ENCODE measurements around the gene CYP2W1.
A peak's percentile ranks its signal among the peaks of the same experiment; 100 is the strongest.

Gene CYP2W1

DNA sequence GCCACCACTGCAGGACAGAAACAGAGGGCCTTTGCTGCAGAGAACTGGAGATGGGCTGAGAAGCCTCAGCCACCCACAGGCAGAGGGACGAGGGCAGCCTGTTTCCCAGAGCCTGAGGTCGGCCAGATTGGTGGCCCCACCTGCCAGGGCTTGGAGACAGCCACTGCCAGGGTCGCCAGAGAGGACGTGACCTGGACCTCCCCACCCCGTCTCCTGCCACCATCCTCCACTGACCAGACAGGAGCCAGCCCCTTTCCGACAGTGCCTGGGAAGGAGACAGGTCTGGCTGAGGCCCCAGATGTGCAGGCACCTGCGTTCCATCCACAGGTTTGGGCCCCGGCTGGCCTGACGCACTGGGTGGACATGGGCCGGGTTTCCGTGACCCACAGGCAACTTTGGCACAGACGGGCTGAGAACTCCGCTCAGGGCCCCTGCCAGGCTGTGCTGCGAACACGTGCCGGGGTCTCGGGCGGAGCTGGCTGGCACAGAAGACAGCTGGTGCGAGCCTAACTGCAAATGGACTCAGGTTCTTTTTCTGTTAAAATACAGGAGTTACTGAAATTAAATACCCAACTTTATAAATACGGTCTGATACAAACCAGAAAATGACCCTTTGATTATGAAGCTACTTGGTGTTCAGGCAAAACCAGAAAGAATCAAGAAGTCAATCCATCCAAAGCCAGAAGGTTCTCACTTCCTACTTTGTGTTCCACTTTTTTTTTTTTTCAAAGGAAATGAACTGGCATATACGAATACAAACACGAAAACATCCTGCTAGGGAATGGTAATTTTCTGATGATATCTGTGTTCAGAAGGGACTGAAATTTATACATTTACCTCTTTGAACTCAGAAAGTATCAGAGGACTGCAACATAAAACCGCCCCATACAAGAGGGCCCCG is 14.5 kb upstream of the CYP2W1 start:
- Histone ChIP-seq H3K9me3 (ENCODE audit: insufficient read depth, low read depth, low read length) (no peaks in the 10 kb centered on the region), H3K23ac (ENCODE audit: low read length) (no peak overlapping the region), H2BK120ac (ENCODE audit: insufficient read depth, low read length, poor library complexity) (no peak overlapping the region), H4K12ac (ENCODE audit: low read depth, low read length) (no peak overlapping the region), H4K91ac (ENCODE audit: low read depth, low read length) (no peak overlapping the region), H3K27ac (ENCODE audit: low read depth, low read length) (no peak overlapping the region), H3K9ac (ENCODE audit: low read length) (no peak overlapping the region), H2AFZ (ENCODE audit: insufficient read depth, low read length, poor library complexity) (no peak overlapping the region), H3K18ac (ENCODE audit: low read length) (no peak overlapping the region), H3K79me2 (ENCODE audit: control insufficient read depth, insufficient read depth, low read length, poor library complexity) (no peaks in the 10 kb centered on the region), H2BK12ac (ENCODE audit: low read length) (no peak overlapping the region), H3K4ac (ENCODE audit: low read depth, low read length) (no peak overlapping the region), H3K4me1 (ENCODE audit: control insufficient read depth in 1 of 2, insufficient read depth in 2 of 2, low read length in 2 of 2) (peaks cover 0 to 2% of the 10 kb centered on the region in 2 experiments), H3K36me3 (ENCODE audit: control insufficient read depth in 1 of 2, insufficient read depth in 2 of 2, low read length in 2 of 2) (peaks cover 49 to 54% of the 10 kb centered on the region in 2 experiments), H3K79me1 (ENCODE audit: low read length) (no peaks in the 10 kb centered on the region), H4K8ac (ENCODE audit: low read depth, low read length) (no peak overlapping the region), H2BK5ac (ENCODE audit: low read depth, low read length, poor library complexity) (no peak overlapping the region), H3K4me2 (ENCODE audit: low read length) (no peak overlapping the region), H3K14ac (ENCODE audit: low read length) (no peak overlapping the region), H3K27me3 (ENCODE audit: insufficient read depth, low read length) (no peaks in the 10 kb centered on the region), H3K4me3 (ENCODE audit: low read depth, low read length) (no peak overlapping the region), H2AK5ac (ENCODE audit: low read length) (no peak overlapping the region)
- no CpG with 5 or more reads among the region's 24 CpGs for WGBS (ENCODE audit: extremely low coverage, insufficient coverage, insufficient read length)
- no peak for DNase-seq

DNA sequence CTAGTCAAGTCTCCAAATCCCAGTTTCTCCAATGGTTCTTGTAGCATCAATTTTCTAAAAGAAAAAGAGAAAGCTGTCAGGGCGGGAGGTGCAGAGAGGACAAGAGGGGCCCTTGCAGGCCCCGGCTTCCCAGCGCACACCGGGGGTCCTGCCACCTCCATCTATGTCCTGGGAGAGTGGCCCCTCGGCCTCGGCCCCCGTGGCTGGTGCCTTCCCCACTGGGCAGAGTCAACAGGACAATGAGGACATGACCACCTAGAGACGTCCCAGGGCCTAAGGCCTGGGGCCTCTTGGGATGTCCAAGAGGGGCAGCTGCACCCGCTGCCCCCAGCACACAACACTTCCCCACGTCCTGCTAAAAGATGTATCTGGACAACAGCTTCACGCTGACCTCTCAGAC is 13.6 kb upstream of the CYP2W1 start:
- Histone ChIP-seq H2BK120ac (ENCODE audit: insufficient read depth, low read length, poor library complexity) (no peak overlapping the region), H4K12ac (ENCODE audit: low read depth, low read length) (no peak overlapping the region), H3K4ac (ENCODE audit: low read depth, low read length) (no peak overlapping the region), H3K4me1 (ENCODE audit: control insufficient read depth in 1 of 2, insufficient read depth in 2 of 2, low read length in 2 of 2) (peaks cover 0 to 4% of the 10 kb centered on the region in 2 experiments), H3K27ac (ENCODE audit: low read depth, low read length) (no peak overlapping the region), H2AFZ (ENCODE audit: insufficient read depth, low read length, poor library complexity) (no peak overlapping the region), H3K9ac (ENCODE audit: low read length) (no peak overlapping the region), H2BK5ac (ENCODE audit: low read depth, low read length, poor library complexity) (no peak overlapping the region), H4K8ac (ENCODE audit: low read depth, low read length) (no peak overlapping the region), H3K79me1 (ENCODE audit: low read length) (no peaks in the 10 kb centered on the region), H3K4me3 (ENCODE audit: low read depth, low read length) (no peak overlapping the region), H3K36me3 (ENCODE audit: control insufficient read depth in 1 of 2, insufficient read depth in 2 of 2, low read length in 2 of 2) (peaks cover 49 to 54% of the 10 kb centered on the region in 2 experiments), H3K18ac (ENCODE audit: low read length) (no peak overlapping the region), H3K14ac (ENCODE audit: low read length) (no peak overlapping the region), H3K79me2 (ENCODE audit: control insufficient read depth, insufficient read depth, low read length, poor library complexity) (no peaks in the 10 kb centered on the region), H3K4me2 (ENCODE audit: low read length) (no peak overlapping the region), H3K9me3 (ENCODE audit: insufficient read depth, low read depth, low read length) (no peaks in the 10 kb centered on the region), H2AK5ac (ENCODE audit: low read length) (no peak overlapping the region), H3K23ac (ENCODE audit: low read length) (no peak overlapping the region), H4K91ac (ENCODE audit: low read depth, low read length) (no peak overlapping the region), H3K27me3 (ENCODE audit: insufficient read depth, low read length) (no peaks in the 10 kb centered on the region), H2BK12ac (ENCODE audit: low read length) (no peak overlapping the region)
- no peak for DNase-seq
- no CpG with 5 or more reads among the region's 11 CpGs for WGBS (ENCODE audit: extremely low coverage, insufficient coverage, insufficient read length)

DNA sequence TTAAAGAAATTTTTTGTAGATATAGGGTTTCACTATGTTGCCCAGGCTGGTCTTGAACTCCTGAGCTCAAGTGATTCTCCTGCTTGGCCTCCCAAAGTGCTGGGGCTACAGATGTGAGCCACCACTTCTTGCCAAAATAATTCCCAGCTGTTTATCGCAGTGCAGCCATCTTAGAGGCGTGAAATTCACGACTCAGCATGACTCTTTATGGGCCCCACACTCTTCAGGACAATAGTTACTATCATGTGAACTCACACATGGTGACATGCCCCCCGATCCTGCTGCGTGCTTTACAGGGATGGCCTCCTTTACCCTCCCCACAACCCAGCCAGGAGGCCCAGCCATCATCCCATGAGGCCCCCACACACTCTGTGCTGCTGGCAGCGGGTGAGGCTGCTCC is 12.2 kb upstream of the CYP2W1 start:
- Histone ChIP-seq H2AK5ac (ENCODE audit: low read length) (no peak overlapping the region), H2BK120ac (ENCODE audit: insufficient read depth, low read length, poor library complexity) (no peak overlapping the region), H4K8ac (ENCODE audit: low read depth, low read length) (no peak overlapping the region), H3K27ac (ENCODE audit: low read depth, low read length) (no peak overlapping the region), H4K91ac (ENCODE audit: low read depth, low read length) (no peak overlapping the region), H3K9ac (ENCODE audit: low read length) (no peak overlapping the region), H3K23ac (ENCODE audit: low read length) (no peak overlapping the region), H3K4me3 (ENCODE audit: low read depth, low read length) (no peak overlapping the region), H3K4me2 (ENCODE audit: low read length) (no peak overlapping the region), H3K18ac (ENCODE audit: low read length) (no peak overlapping the region), H4K12ac (ENCODE audit: low read depth, low read length) (no peak overlapping the region), H2BK5ac (ENCODE audit: low read depth, low read length, poor library complexity) (no peak overlapping the region), H3K79me1 (ENCODE audit: low read length) (peaks cover 8% of the 10 kb centered on the region), H3K9me3 (ENCODE audit: insufficient read depth, low read depth, low read length) (no peaks in the 10 kb centered on the region), H3K79me2 (ENCODE audit: control insufficient read depth, insufficient read depth, low read length, poor library complexity) (peaks cover 8% of the 10 kb centered on the region), H3K27me3 (ENCODE audit: insufficient read depth, low read length) (no peaks in the 10 kb centered on the region), H3K4ac (ENCODE audit: low read depth, low read length) (peak overlapping the region; percentile 61), H3K14ac (ENCODE audit: low read length) (no peak overlapping the region), H2BK12ac (ENCODE audit: low read length) (no peak overlapping the region), H3K36me3 (ENCODE audit: control insufficient read depth in 1 of 2, insufficient read depth in 2 of 2, low read length in 2 of 2) (peaks cover 49 to 54% of the 10 kb centered on the region in 2 experiments), H3K4me1 (ENCODE audit: control insufficient read depth in 1 of 2, insufficient read depth in 2 of 2, low read length in 2 of 2) (peaks cover 2 to 4% of the 10 kb centered on the region in 2 experiments), H2AFZ (ENCODE audit: insufficient read depth, low read length, poor library complexity) (no peak overlapping the region)
- no peak for DNase-seq
- no CpG with 5 or more reads among the region's 6 CpGs for WGBS (ENCODE audit: extremely low coverage, insufficient coverage, insufficient read length)

DNA sequence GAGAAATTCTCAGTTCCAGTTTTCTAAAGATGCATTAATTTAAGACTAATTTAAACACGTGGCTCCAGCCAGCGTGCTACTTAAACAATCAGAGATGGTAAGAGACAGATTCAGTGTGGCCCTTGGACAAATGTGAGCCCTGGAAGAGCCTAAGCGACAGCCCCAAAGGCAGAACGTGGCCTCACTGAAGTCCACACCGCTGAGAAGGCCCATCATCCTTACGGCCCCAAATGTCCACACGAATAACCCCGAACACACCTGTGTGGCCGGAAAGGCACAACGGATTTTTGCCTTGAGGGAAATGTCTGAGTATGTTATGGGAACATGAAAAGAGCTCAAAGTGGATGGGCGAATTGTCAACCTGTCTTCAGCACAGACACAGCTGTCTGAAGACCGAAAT is 10.9 kb upstream of the CYP2W1 start:
- peak overlapping the region; percentile 12 for H3K4ac ChIP-seq (ENCODE audit: low read depth, low read length)
- H3K9ac ChIP-seq (ENCODE audit: low read length): no peak overlapping the region
- DNase-seq: no peak
- peaks cover 5 to 6% of the 10 kb centered on the region in 2 experiments for H3K4me1 ChIP-seq (ENCODE audit: control insufficient read depth in 1 of 2, insufficient read depth in 2 of 2, low read length in 2 of 2)
- no peaks in the 10 kb centered on the region for H3K27me3 ChIP-seq (ENCODE audit: insufficient read depth, low read length)
- H2BK12ac ChIP-seq (ENCODE audit: low read length): no peak overlapping the region
- no peak overlapping the region for H3K4me2 ChIP-seq (ENCODE audit: low read length)
- no peak overlapping the region for H2BK5ac ChIP-seq (ENCODE audit: low read depth, low read length, poor library complexity)
- H2AFZ ChIP-seq (ENCODE audit: insufficient read depth, low read length, poor library complexity): no peak overlapping the region
- peaks cover 8% of the 10 kb centered on the region for H3K79me1 ChIP-seq (ENCODE audit: low read length)
- no peak overlapping the region for H4K12ac ChIP-seq (ENCODE audit: low read depth, low read length)
- no peak overlapping the region for H4K8ac ChIP-seq (ENCODE audit: low read depth, low read length)
- peak overlapping the region; percentile 38 for H3K18ac ChIP-seq (ENCODE audit: low read length)
- H3K14ac ChIP-seq (ENCODE audit: low read length): no peak overlapping the region
- H2BK120ac ChIP-seq (ENCODE audit: insufficient read depth, low read length, poor library complexity): no peak overlapping the region
- no peaks in the 10 kb centered on the region for H3K9me3 ChIP-seq (ENCODE audit: insufficient read depth, low read depth, low read length)
- H4K91ac ChIP-seq (ENCODE audit: low read depth, low read length): no peak overlapping the region
- no peak overlapping the region for H3K4me3 ChIP-seq (ENCODE audit: low read depth, low read length)
- no peak overlapping the region for H2AK5ac ChIP-seq (ENCODE audit: low read length)
- peaks cover 42 to 49% of the 10 kb centered on the region in 2 experiments for H3K36me3 ChIP-seq (ENCODE audit: control insufficient read depth in 1 of 2, insufficient read depth in 2 of 2, low read length in 2 of 2)
- H3K23ac ChIP-seq (ENCODE audit: low read length): no peak overlapping the region
- H3K79me2 ChIP-seq (ENCODE audit: control insufficient read depth, insufficient read depth, low read length, poor library complexity): peaks cover 9% of the 10 kb centered on the region
- WGBS (ENCODE audit: extremely low coverage, insufficient coverage, insufficient read length): no CpG with 5 or more reads among the region's 12 CpGs
- no peak overlapping the region for H3K27ac ChIP-seq (ENCODE audit: low read depth, low read length)
